ENCODE results near the gene PALD1.

The PALD1 gene

GRCh38 chr10:70615784-70616522, 137.4 kb downstream of the PALD1 start:
- no peak for FAIRE-seq

GRCh38 chr10:70616761-70617160, 138.2 kb downstream of the PALD1 start:
- no peak for FAIRE-seq
